ENCODE results near the gene SKIDA1. TPM values are rescaled to one million over a fixed set of nuclear protein-coding genes. Genes with fewer than 3 reads are reported as not detected.

The SKIDA1 gene
- total RNA-seq, 1 experiment from 2014 or later = 9.4 TPM

GRCh38 chr10:21482821-21483220 is 42.7 kb downstream of the SKIDA1 start:
- POLR2A ChIA-PET = no interaction called here
- Mint-ChIP-seq H3K27ac (no peak overlapping the region), H3K36me3 (peaks cover 9% of the 10 kb centered on the region; the same call in 1 of the 2 replicates), H3K4me1 (peaks cover 5% of the 10 kb centered on the region), H3K27me3 (ENCODE audit: low read depth) (no peaks in the 10 kb centered on the region), H3K9me3 (peaks cover 5% of the 10 kb centered on the region), H3K4me3 (no peak overlapping the region)
- CTCF ChIA-PET = no interaction called here
- DNase-seq (ENCODE audit: low spot score) (no peak), ATAC-seq (no peak)
- TF ChIP-seq IRF1 (CRISPR knock-in tag; IDR thresholded peaks at IDR 0.05) (no peak), ETV6 (CRISPR knock-in tag; IDR thresholded peaks at IDR 0.05) (no peak), NFATC4 (CRISPR knock-in tag; IDR thresholded peaks at IDR 0.05) (no peak), JUN (CRISPR knock-in tag; IDR thresholded peaks at IDR 0.05) (no peak), TEAD4 (CRISPR knock-in tag; IDR thresholded peaks at IDR 0.05) (no peak), STAT6 (CRISPR knock-in tag; conservative IDR thresholded peaks at IDR 0.05; ENCODE audit: low read depth) (no peak), ZNF281 (CRISPR knock-in tag; IDR thresholded peaks at IDR 0.05) (no peak), NFYB (CRISPR knock-in tag; conservative IDR thresholded peaks at IDR 0.05; ENCODE audit: low read depth) (no peak), CDX4 (CRISPR knock-in tag; IDR thresholded peaks at IDR 0.05; ENCODE audit: borderline replicate concordance) (no peak), E2F1 (CRISPR knock-in tag; IDR thresholded peaks at IDR 0.05) (no peak), RORB (CRISPR knock-in tag; IDR thresholded peaks at IDR 0.05) (no peak), RELA (CRISPR knock-in tag; IDR thresholded peaks at IDR 0.05; ENCODE audit: borderline replicate concordance) (no peak), SMAD4 (CRISPR knock-in tag; IDR thresholded peaks at IDR 0.05) (no peak), AFF4 (CRISPR knock-in tag; IDR thresholded peaks at IDR 0.05; ENCODE audit: borderline replicate concordance) (no peak), ZNF532 (CRISPR knock-in tag; IDR thresholded peaks at IDR 0.05; ENCODE audit: borderline replicate concordance) (no peak)
